ENCODE data around the gene CH25H.
A peak's percentile ranks its signal among the peaks of the same experiment; 100 is the strongest.
"Not testable (repeated sequence)": the region's sequence is repeated elsewhere in the genome, so short reads cannot be mapped to it uniquely, and the experiment has no call there.

Gene CH25H

DNA sequence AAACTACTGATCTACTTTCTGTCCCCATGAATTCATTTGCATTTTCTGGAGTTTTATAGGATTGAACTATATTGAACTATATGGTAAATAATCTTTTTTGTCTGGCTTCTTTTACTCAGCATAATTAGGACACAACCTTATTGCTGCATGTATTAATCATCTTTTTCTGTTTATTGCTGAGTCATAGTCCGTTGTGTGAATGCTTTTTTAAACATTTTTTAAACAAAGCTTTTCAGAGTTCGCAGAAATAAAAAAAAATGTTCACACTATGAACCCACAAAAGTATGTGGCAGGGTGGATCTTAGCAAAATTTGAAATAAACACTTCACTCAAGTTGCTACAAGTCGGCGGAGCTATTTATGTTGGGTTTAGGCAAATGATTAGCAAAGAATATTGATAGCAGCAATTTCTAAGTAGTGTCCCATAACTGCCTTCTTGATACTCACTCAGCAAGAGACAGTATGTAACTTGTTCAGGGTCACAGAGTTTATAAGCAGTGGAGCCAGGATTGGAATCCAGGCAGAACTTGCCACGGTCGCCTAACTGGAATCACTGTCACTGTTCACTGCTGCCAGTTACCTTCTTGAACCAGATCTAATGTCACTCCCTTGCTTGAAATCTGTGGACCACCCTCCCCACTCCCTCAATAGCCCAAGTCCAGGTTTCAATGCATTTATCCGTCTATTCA is 5.6 kb downstream of the CH25H start:
- DNase-seq (ENCODE audit: low read depth in 1 of 2, low spot score in 1 of 2), result no peak

DNA sequence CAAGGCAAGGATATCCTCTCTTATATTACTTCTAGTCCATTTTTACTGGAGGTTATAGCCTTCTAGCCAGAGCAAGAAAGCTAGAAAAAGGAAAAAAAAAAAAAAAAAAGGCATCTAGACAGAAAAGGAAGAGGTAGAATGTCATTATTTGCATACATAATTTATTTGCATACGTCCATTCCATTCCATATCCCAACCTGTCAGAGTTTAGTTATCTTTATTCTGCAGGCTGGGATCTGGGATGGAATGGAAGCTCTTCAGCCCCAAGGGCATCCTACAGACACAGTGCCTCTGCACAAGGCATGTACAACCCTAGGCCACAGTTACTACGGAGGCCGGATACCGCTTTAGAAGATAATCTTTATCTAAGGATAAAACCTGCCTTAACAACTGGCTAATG is 9.6 kb downstream of the CH25H start:
- DNase-seq (ENCODE audit: low read depth in 1 of 2, low spot score in 1 of 2), result no peak

DNA sequence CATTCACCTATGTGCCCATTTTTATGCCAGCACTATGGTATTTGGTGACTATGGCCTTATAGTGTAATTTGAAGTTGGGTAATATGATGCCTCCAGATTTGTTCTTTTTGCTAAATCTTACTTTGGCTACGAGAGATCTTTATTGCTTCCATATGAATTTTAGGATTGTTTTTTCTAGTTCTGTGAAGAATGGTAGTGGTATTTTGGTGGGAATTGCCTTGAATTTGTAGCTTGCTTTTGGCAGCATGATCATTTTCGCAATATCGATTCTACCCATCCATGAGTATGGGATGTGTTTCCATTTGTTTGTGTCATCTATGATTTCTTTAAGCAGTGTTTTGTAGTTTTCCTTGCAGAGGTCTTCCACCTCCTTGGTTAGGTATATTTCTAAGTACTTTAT is 15.8 kb downstream of the CH25H start:
- DNase-seq (ENCODE audit: low read depth in 1 of 2, low spot score in 1 of 2), result not testable (repeated sequence)

DNA sequence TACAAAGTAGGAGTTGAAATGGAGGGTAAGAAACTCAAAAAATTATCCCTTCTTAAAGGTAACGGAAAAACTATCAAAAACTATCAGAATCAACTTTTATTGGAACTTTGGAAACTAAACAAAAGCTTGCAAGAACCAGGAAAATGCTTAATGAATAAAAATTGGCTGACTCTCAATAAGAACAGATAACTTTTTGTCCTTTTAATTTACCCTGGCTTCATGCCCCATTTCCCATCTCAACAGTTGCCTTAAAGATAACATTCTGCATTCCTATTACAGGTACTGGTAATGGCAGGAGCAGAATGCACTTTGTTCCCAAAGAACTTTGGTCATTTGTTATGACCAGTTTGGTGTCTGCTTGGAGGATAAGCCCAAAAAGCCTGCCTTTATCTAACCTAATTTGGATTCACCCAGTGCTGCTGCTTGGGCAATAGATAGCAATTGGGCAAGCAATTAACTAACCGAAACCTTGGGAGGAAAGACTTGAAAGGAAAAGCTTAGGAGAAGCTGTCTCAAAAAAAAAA is 17.8 kb downstream of the CH25H start:
- no peak for DNase-seq (ENCODE audit: low read depth in 1 of 2, low spot score in 1 of 2)

- no peak for DNase-seq (ENCODE audit: low read depth in 1 of 2, low spot score in 1 of 2)
Measured at GRCh38 chr10:89185658-89186057, 21.5 kb downstream of the CH25H start.

GRCh38 chr10:89184638-89185037 is 22.5 kb downstream of the CH25H start:
- DNase-seq (ENCODE audit: low read depth in 1 of 2, low spot score in 1 of 2), result no peak

- no peak for DNase-seq (ENCODE audit: low read depth in 1 of 2, low spot score in 1 of 2)
Measured at GRCh38 chr10:89183571-89183970, 23.5 kb downstream of the CH25H start.

DNA sequence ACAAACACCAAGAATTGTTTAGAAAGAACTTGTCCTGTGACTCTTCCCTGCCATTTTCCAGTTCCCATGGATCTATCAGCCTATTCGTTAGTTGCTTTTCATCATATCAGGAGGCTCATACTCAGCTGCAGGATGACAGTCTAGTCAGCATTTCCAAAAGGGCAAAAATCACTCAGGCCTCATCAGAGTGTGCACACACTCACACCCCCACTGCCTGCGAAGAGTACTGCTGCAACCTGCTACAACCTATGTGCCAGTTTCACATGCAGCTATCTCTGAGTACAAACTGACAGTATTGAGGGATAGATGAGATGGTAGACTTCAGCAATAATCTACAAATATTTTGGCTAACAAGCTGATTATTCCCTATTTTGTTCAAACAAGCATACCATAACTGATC is 24.2 kb downstream of the CH25H start:
- DNase-seq (ENCODE audit: low read depth in 1 of 2, low spot score in 1 of 2), result no peak

- no peak for DNase-seq (ENCODE audit: low read depth in 1 of 2, low spot score in 1 of 2)
Measured at GRCh38 chr10:89175816-89176215, 31.3 kb downstream of the CH25H start.

GRCh38 chr10:89173075-89173474 is 34.0 kb downstream of the CH25H start:
- DNase-seq (ENCODE audit: low read depth in 1 of 2, low spot score in 1 of 2), result no peak

DNA sequence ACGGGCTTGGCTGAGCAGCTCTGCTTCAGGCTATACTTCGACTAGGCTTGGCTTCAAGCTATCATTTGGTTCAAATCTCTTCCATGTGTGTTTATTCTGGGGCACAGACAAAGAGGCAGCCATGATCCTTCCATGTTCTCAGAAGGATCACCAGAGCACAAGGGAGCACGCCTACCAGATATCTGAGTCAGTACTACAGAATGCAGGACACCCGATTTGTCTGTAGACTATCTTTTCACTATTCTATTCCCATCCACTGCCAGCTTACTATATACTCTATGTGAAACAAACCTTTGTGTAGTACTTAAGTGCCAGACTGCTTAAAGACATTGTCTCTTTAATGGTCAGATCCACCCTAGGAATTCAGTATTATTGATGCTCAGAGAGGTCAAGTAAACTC is 35.1 kb downstream of the CH25H start:
- no peak for DNase-seq (ENCODE audit: low read depth in 1 of 2, low spot score in 1 of 2)

GRCh38 chr10:89171263-89171872 is 35.7 kb downstream of the CH25H start:
- DNase-seq (ENCODE audit: low read depth in 1 of 2, low spot score in 1 of 2), result no peak

DNA sequence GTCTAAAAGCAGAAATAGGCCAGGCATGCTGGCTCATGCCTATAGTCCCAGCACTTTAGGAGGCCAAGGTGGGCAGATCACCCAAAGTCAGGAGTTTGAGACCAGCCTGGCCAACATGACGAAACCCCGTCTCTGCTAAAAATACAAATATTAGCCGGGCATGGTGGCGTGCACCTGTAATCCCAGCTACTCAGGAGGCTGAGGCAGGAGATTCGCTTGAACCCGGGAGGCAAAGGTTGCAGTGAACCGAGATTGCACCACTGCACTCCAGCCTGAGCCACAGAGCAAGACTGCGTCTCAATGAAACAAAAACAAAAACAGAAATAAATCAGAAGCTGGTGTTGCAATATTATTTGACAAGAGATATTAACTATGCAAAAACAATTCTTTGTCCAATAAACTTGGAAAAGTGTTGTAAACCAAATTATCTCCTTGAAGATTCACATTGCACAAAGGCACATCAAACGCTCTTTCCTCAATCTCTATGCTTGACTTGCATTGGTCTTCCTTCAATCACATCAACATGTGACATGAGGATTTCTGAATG is 38.7 kb downstream of the CH25H start:
- DNase-seq (ENCODE audit: low read depth in 1 of 2, low spot score in 1 of 2), result not testable (repeated sequence)

DNA sequence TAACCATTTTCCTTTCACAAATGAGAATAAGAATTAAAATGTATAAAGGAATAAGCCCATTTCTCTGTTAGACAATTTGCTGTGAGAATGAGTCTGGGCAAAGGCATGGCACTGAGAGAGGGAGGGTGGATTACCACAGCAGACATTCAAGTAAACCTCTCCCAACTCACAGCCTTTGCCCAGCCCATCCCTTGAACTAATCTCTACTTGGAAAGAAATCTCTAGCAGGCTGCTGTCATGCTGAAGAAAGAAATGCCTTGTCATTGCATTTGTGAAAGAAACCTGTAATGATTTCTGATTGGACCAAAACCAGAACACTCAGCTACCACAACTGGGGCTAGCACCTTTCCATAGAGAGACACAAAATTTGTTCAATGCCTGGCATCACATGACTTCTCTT is 39.2 kb downstream of the CH25H start:
- DNase-seq (ENCODE audit: low read depth in 1 of 2, low spot score in 1 of 2), result no peak

DNA sequence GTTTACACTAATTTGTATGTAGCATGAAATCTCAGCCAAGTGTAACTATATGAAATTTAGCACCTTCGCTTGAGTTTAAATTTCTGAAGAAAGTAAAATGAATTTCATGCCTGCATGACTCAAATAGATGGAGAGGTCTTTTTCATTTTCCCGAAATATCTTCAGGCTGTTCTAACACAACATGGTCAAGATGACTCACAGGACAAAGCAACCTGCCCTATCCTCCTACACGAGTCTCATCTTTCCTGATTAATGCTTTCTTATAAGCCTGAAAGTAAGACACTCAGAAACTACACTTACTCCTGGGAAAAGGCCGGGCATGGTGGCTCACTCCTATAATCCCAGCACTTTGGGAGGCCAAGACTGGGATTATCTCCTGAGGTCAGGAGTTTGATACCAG is 41.2 kb downstream of the CH25H start:
- no peak for DNase-seq (ENCODE audit: low read depth in 1 of 2, low spot score in 1 of 2)

DNA sequence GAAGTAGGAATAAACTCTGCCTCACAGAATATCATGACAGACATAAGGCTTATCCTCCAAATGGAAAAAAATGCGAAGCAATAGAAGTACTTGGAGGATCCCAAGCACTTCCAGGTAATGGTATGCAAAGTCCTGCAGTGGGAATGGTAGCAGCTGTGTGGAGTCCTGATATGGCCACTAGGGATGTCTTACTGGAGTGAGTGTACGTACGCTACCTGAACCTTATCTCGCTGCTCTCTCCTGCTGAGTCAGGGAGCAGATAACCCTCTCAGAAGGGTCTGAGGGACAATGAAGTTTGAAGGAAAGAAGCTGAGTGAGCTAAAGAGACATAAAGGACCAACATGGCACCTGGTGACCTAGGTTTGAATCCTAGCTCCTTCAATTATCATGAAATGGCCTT is 42.2 kb downstream of the CH25H start:
- DNase-seq (ENCODE audit: low read depth in 1 of 2, low spot score in 1 of 2), result no peak

GRCh38 chr10:89164080-89164479 is 43.0 kb downstream of the CH25H start:
- DNase-seq (ENCODE audit: low read depth in 1 of 2, low spot score in 1 of 2), result no peak

GRCh38 chr10:89163265-89163995 is 43.7 kb downstream of the CH25H start:
- DNase-seq (ENCODE audit: low read depth in 1 of 2, low spot score in 1 of 2), result peak; percentile 29 to 53

- no peak for DNase-seq (ENCODE audit: low read depth in 1 of 2, low spot score in 1 of 2)
Measured at GRCh38 chr10:89162596-89162995, 44.5 kb downstream of the CH25H start.

DNA sequence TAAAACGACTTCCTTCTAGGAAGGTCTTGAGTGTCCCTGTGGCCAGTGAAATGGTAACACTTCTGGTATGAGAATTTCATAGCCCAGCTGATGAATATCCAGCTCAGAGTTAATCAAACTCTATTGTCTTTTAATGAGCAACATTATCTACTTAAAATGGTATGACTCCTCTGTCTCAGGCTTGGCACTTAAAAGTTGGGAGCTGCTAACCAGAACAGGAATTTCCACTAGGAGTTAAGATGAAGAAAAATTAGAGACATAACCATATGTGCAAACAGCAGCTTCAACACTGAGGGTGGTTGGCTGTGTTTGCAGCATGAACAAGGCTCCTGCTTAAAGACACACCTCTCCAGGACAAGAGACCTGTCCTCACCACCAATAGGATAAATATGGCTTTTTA is 46.8 kb downstream of the CH25H start:
- no peak for DNase-seq (ENCODE audit: low read depth in 1 of 2, low spot score in 1 of 2)

DNA sequence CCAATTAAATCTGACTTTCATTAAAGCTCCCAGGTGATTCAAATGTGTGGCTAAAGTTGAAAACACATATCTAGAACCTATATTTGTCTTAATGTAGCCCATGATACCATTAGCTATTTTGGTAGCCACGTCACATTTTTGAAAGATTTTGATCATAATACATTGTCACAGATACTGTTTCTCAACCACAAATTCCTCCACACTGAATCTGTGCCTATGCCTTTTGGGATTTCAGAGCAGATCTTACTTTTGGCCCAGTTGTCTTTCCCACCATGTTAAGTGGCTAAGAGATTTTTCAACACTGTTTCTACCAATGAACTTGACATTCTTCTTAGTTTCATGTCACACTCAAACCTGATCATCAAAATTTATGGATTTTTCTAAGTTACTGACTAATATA is 47.4 kb downstream of the CH25H start:
- no peak for DNase-seq (ENCODE audit: low read depth in 1 of 2, low spot score in 1 of 2)

- no peak for DNase-seq (ENCODE audit: low read depth in 1 of 2, low spot score in 1 of 2)
Measured at GRCh38 chr10:89159316-89159715, 47.8 kb downstream of the CH25H start.
